ENCODE measurements around the gene PRLH. TPM values are rescaled to one million over a fixed set of nuclear protein-coding genes. Genes with fewer than 3 reads are reported as not detected.
"Not testable (repeated sequence)": the region's sequence is repeated elsewhere in the genome, so short reads cannot be mapped to it uniquely, and the experiment has no call there.

The PRLH gene
- total RNA-seq, 1 donor from 2014 or later, result not detected

- peak overlapping the region; percentile 93 for H3K27ac Mint-ChIP-seq (ENCODE audit: unreplicated experiment)
- H3K4me3 Mint-ChIP-seq (ENCODE audit: unreplicated experiment), result no peak overlapping the region
- no peak for TF ChIP-seq CTCF (IDR thresholded peaks at IDR 0.05; ENCODE audit: unreplicated experiment)
- DNase-seq (ENCODE audit: low spot score), result no peak
- H3K9me3 Mint-ChIP-seq (ENCODE audit: unreplicated experiment), result no peaks in the 10 kb centered on the region
- peaks cover 12% of the 10 kb centered on the region for H3K27me3 Mint-ChIP-seq (ENCODE audit: unreplicated experiment)
- peaks cover 5% of the 10 kb centered on the region for H3K36me3 Mint-ChIP-seq (ENCODE audit: low read depth, unreplicated experiment)
- peaks cover 33% of the 10 kb centered on the region for H3K4me1 Mint-ChIP-seq (ENCODE audit: unreplicated experiment)
Observed at GRCh38 chr2:237604391-237604790, 38.0 kb downstream of the PRLH start.

GRCh38 chr2:237604960-237605359, 38.6 kb downstream of the PRLH start:
- H3K27me3 Mint-ChIP-seq (ENCODE audit: unreplicated experiment), result peaks cover 9% of the 10 kb centered on the region
- TF ChIP-seq CTCF (IDR thresholded peaks at IDR 0.05; ENCODE audit: unreplicated experiment), result no peak
- no peaks in the 10 kb centered on the region for H3K9me3 Mint-ChIP-seq (ENCODE audit: unreplicated experiment)
- H3K36me3 Mint-ChIP-seq (ENCODE audit: low read depth, unreplicated experiment), result peaks cover 5% of the 10 kb centered on the region
- no peak overlapping the region for H3K4me3 Mint-ChIP-seq (ENCODE audit: unreplicated experiment)
- peaks cover 33% of the 10 kb centered on the region for H3K4me1 Mint-ChIP-seq (ENCODE audit: unreplicated experiment)
- peak overlapping the region; percentile 37 for H3K27ac Mint-ChIP-seq (ENCODE audit: unreplicated experiment)
- DNase-seq (ENCODE audit: low spot score), result no peak

- H3K36me3 Mint-ChIP-seq (ENCODE audit: low read depth, unreplicated experiment); H3K9me3 Mint-ChIP-seq (ENCODE audit: unreplicated experiment); DNase-seq (ENCODE audit: low spot score); H3K4me3 Mint-ChIP-seq (ENCODE audit: unreplicated experiment); H3K27me3 Mint-ChIP-seq (ENCODE audit: unreplicated experiment); H3K27ac Mint-ChIP-seq (ENCODE audit: unreplicated experiment): not testable (repeated sequence)
- H3K4me1 Mint-ChIP-seq (ENCODE audit: unreplicated experiment), result peaks cover 26% of the 10 kb centered on the region
Observed at GRCh38 chr2:237606522-237606921, 40.1 kb downstream of the PRLH start.

- peak overlapping the region; percentile 61 for H3K27ac Mint-ChIP-seq (ENCODE audit: unreplicated experiment)
- no peaks in the 10 kb centered on the region for H3K36me3 Mint-ChIP-seq (ENCODE audit: low read depth, unreplicated experiment)
- no peaks in the 10 kb centered on the region for H3K9me3 Mint-ChIP-seq (ENCODE audit: unreplicated experiment)
- no peak for DNase-seq (ENCODE audit: low spot score)
- no peak for TF ChIP-seq CTCF (IDR thresholded peaks at IDR 0.05; ENCODE audit: unreplicated experiment)
- H3K4me3 Mint-ChIP-seq (ENCODE audit: unreplicated experiment), result no peak overlapping the region
- peaks cover 10% of the 10 kb centered on the region for H3K27me3 Mint-ChIP-seq (ENCODE audit: unreplicated experiment)
- H3K4me1 Mint-ChIP-seq (ENCODE audit: unreplicated experiment), result peaks cover 42% of the 10 kb centered on the region
Observed at GRCh38 chr2:237612527-237613357, 46.4 kb downstream of the PRLH start.

- Mint-ChIP-seq H3K9me3 (ENCODE audit: unreplicated experiment) (no peaks in the 10 kb centered on the region), H3K27me3 (ENCODE audit: unreplicated experiment) (peaks cover 7% of the 10 kb centered on the region), H3K27ac (ENCODE audit: unreplicated experiment) (peak overlapping the region; percentile 81), H3K36me3 (ENCODE audit: low read depth, unreplicated experiment) (no peaks in the 10 kb centered on the region), H3K4me3 (ENCODE audit: unreplicated experiment) (no peak overlapping the region), H3K4me1 (ENCODE audit: unreplicated experiment) (peaks cover 42% of the 10 kb centered on the region)
- DNase-seq (ENCODE audit: low spot score), result no peak
- TF ChIP-seq CTCF (IDR thresholded peaks at IDR 0.05; ENCODE audit: unreplicated experiment), result no peak
Observed at GRCh38 chr2:237613679-237614078, 47.3 kb downstream of the PRLH start.
